A549 (cell line): ENCODE data around the gene SMG9.

Experiments used
- CHD4 ChIP-seq: fragments of 200-600 bp; sonication (generic); IDR thresholded peaks from 2 replicates; pipeline ENCODE4 v1.6.1; 2016; ENCODE audit warnings: antibody characterized with exemption, mild to moderate bottlenecking, borderline replicate concordance
- EP300 ChIP-seq, 2 experiments: fragments of >200 bp; sonication (Bioruptor Twin); formaldehyde crosslinking; IDR thresholded peaks; 2 replicates in 1 of 2; 3 replicates in 1 of 2; pipeline ENCODE4 v1.6.1; 2016 to 2017
- GATA3 ChIP-seq: IDR thresholded peaks from 2 replicates; pipeline ENCODE4 v1.6.1; 2012; ENCODE audit warnings: borderline replicate concordance
- HDAC2 ChIP-seq: fragments of 200-600 bp; sonication (generic); IDR thresholded peaks from 2 replicates; pipeline ENCODE4 v1.6.1; 2016
- HEYL ChIP-seq: fragments of 250-450 bp; sonication (Bioruptor Pico); IDR thresholded peaks from 2 replicates; pipeline ENCODE4 v1.8.0; 2021; ENCODE audit warnings: mild to moderate bottlenecking, moderate library complexity
- JUN ChIP-seq, 2 experiments: fragments of >200 bp; sonication (Bioruptor Twin); formaldehyde crosslinking; IDR thresholded peaks; 2 replicates in 1 of 2; 3 replicates in 1 of 2; pipeline ENCODE4 v1.6.1; 2016 to 2017
- POLR2A ChIP-seq: IDR thresholded peaks from 2 replicates; pipeline ENCODE4 v1.6.1; 2012; ENCODE audit warnings: mild to moderate bottlenecking, low read length
- POLR2AphosphoS2 ChIP-seq: conservative IDR thresholded peaks from 2 replicates; pipeline ENCODE4 v1.6.1; 2012; ENCODE audit warnings: low read length, improper control_type of control experiment, inconsistent platforms
- RCOR1 ChIP-seq: fragments of 150-350 bp; IDR thresholded peaks from 2 replicates; pipeline ENCODE4 v1.6.1; 2014; ENCODE audit warnings: antibody characterized with exemption, low read length, low read depth
- RFX5 ChIP-seq: fragments of 450-650 bp; IDR thresholded peaks from 2 replicates; pipeline ENCODE4 v1.7.1; 2014; ENCODE audit warnings: antibody characterized with exemption, mild to moderate bottlenecking, moderate library complexity
- SMC3 ChIP-seq: fragments of >200 bp; sonication (Bioruptor Twin); formaldehyde crosslinking; IDR thresholded peaks from 3 replicates; pipeline ENCODE4 v1.6.1; 2018; ENCODE audit warnings: inconsistent platforms
- ZFP36 ChIP-seq: fragments of 450-650 bp; IDR thresholded peaks from 2 replicates; pipeline ENCODE4 v1.6.1; 2014; ENCODE audit warnings: borderline replicate concordance; ENCODE audit not compliant: partially characterized antibody
- TF ChIP-seq, protein P1 (sequence below): fragments of >200 bp; sonication (Bioruptor Twin); formaldehyde crosslinking; IDR thresholded peaks from 3 replicates; pipeline ENCODE4 v1.5.1; 2016

DNA sequence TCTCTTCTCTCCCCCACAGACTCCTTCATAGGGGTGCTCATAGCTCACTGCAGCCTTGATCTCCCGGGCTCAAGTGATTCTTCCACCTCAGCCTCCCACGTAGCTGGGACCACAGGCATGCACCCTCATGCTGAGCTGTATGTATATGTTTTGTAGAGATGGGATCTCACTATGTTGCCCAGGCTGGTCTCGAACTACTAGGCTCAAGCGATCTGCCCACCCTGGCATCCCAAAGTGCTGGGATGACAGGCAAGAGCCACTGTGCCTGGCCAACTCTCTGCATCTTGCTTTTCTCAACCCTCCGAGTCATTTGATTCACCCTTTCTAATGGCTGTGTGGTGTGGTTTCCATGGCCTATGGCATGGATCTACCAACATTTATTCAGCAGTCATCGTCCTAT is 49.0 kb downstream of the SMG9 start:
- TF ChIP-seq, protein P1, sequence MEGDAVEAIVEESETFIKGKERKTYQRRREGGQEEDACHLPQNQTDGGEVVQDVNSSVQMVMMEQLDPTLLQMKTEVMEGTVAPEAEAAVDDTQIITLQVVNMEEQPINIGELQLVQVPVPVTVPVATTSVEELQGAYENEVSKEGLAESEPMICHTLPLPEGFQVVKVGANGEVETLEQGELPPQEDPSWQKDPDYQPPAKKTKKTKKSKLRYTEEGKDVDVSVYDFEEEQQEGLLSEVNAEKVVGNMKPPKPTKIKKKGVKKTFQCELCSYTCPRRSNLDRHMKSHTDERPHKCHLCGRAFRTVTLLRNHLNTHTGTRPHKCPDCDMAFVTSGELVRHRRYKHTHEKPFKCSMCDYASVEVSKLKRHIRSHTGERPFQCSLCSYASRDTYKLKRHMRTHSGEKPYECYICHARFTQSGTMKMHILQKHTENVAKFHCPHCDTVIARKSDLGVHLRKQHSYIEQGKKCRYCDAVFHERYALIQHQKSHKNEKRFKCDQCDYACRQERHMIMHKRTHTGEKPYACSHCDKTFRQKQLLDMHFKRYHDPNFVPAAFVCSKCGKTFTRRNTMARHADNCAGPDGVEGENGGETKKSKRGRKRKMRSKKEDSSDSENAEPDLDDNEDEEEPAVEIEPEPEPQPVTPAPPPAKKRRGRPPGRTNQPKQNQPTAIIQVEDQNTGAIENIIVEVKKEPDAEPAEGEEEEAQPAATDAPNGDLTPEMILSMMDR, result no peak
- no peak for TF ChIP-seq CHD4
- no peak for TF ChIP-seq RCOR1
- no peak for TF ChIP-seq POLR2A
- TF ChIP-seq EP300 (IDR thresholded peaks at IDR 0.05), result no peak
- no peak for TF ChIP-seq RFX5
- TF ChIP-seq HEYL (CRISPR knock-in tag), result no peak
- no peak for TF ChIP-seq HDAC2
- TF ChIP-seq POLR2AphosphoS2, result no peak
- TF ChIP-seq ZFP36, result no peak
- TF ChIP-seq GATA3, result no peak
- no peak for TF ChIP-seq JUN (IDR thresholded peaks at IDR 0.05)
- no peak for TF ChIP-seq SMC3
